ENCODE results near the gene ASTN2.

The ASTN2 gene

DNA sequence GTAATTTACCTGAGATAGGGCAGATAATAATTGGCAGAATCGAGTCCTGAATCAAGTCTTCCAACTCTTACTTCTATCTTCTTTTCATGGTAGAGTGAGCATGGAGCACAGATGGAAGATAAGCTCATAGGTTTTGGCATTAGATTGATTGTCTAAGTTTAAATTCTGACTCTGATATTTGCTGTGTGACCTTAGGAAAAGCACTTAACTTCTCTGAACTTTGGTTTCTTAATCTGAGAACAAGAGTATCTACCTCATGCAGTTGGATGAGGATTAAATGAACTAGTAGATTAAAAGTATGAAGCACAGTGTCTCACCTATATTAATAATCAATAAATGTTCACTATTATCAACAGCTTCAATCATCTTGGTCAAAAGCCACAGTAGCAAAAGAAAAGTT is 9.4 kb upstream of the ASTN2 start:
- H3K27ac ChIP-seq, result no peak overlapping the region
- no peaks in the 10 kb centered on the region for H3K9me3 ChIP-seq (ENCODE audit: severe bottlenecking)
- no peaks in the 10 kb centered on the region for H3K27me3 ChIP-seq (ENCODE audit: insufficient read depth, low read depth, severe bottlenecking)
- no peaks in the 10 kb centered on the region for H3K36me3 ChIP-seq
- DNase-seq, result no peak
- no peak overlapping the region for H3K4me3 ChIP-seq (ENCODE audit: low read depth, low read length)
- no peak for TF ChIP-seq CTCF (IDR thresholded peaks at IDR 0.05; ENCODE audit: low read depth, low read length)

DNA sequence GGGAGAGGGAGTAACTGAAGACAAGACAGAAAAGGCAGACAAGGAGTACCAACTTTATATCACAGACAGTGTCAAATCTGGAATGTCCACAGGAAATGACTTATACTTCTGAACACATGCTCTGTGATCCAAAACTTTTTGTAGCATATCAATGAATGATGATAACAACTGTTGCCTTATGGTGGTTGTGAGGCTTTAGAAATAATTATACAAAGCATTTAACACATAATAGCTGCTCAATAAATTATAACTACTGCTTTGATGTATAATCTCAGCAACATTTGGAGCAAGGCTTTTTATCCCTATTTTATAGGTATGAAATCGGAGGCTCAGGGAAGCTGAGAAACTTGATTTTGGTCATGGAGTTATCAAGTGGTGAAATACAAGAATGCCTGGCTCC is 3.3 kb upstream of the ASTN2 start:
- no peak for TF ChIP-seq CTCF (IDR thresholded peaks at IDR 0.05; ENCODE audit: low read depth, low read length)
- DNase-seq, result no peak
- H3K36me3 ChIP-seq, result no peaks in the 10 kb centered on the region
- peaks cover 3% of the 10 kb centered on the region for H3K9me3 ChIP-seq (ENCODE audit: severe bottlenecking)
- H3K27ac ChIP-seq, result no peak overlapping the region
- H3K4me3 ChIP-seq (ENCODE audit: low read depth, low read length), result no peak overlapping the region
- H3K27me3 ChIP-seq (ENCODE audit: insufficient read depth, low read depth, severe bottlenecking), result no peaks in the 10 kb centered on the region

DNA sequence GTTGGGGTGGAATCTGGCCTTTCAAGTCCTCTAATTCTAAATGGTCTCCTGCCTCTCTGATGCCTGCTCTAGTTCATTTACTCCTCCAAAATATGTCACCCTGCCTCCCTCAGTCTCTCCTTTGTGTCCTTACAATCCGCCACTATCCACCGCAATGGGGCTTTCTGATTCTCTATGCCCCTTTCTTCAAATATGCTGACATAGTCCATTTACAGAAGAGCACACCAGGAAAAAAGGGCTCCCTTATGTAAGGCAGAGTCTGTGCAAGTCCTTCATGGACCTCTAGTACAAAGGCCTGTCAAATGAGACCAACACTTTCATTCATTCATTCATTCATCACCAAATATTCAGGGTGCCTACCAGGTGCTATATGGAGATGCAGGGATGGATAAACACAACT is 2.0 kb upstream of the ASTN2 start:
- no peaks in the 10 kb centered on the region for H3K27me3 ChIP-seq (ENCODE audit: insufficient read depth, low read depth, severe bottlenecking)
- no peak for DNase-seq

DNA sequence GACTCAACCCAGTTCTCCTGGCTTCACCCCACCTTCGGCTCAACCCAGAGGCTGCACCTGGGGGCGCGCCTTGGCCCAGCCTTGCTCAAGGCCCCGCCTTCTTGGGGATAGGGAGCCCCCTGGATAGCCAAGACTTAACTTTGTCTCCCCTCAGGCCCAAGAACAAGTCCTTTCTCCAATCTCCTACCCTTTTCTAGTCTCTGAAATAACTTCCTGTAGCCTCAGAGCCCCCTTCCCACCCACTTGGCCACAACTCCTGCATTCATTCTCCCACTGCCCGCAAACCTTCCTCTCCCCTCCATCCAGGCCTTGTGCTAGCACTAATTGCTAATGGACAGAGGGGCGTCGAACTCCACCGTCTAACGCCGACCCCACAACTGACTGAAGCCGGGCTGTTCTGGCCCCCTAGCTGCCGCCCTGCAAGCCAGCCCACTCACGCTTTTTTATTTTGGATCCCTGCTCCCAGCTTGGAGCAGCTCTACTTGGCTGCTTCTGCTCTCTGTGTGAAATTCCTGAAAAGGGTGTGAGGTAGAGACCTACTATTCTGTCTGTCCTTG is 579 bp upstream of the ASTN2 start:
- peak; percentile 42 for DNase-seq
- peak overlapping the region; percentile 93 for H3K4me3 ChIP-seq (ENCODE audit: low read depth, low read length)
- H3K9me3 ChIP-seq (ENCODE audit: severe bottlenecking), result peaks cover 3% of the 10 kb centered on the region
- H3K27ac ChIP-seq, result peak overlapping the region; percentile 36
- peaks cover 13% of the 10 kb centered on the region for H3K36me3 ChIP-seq
- peak; percentile 25; the same call in 1 of the 2 replicates for TF ChIP-seq CTCF (IDR thresholded peaks at IDR 0.05; ENCODE audit: low read depth, low read length)
- no peaks in the 10 kb centered on the region for H3K27me3 ChIP-seq (ENCODE audit: insufficient read depth, low read depth, severe bottlenecking)

More for the DNA sequence above, 2.0 kb upstream of the ASTN2 start:
- peaks cover 10% of the 10 kb centered on the region for H3K36me3 ChIP-seq
- H3K27ac ChIP-seq, result no peak overlapping the region
- no peak overlapping the region for H3K4me3 ChIP-seq (ENCODE audit: low read depth, low read length)
- peaks cover 3% of the 10 kb centered on the region for H3K9me3 ChIP-seq (ENCODE audit: severe bottlenecking)
- TF ChIP-seq CTCF (IDR thresholded peaks at IDR 0.05; ENCODE audit: low read depth, low read length), result no peak

DNA sequence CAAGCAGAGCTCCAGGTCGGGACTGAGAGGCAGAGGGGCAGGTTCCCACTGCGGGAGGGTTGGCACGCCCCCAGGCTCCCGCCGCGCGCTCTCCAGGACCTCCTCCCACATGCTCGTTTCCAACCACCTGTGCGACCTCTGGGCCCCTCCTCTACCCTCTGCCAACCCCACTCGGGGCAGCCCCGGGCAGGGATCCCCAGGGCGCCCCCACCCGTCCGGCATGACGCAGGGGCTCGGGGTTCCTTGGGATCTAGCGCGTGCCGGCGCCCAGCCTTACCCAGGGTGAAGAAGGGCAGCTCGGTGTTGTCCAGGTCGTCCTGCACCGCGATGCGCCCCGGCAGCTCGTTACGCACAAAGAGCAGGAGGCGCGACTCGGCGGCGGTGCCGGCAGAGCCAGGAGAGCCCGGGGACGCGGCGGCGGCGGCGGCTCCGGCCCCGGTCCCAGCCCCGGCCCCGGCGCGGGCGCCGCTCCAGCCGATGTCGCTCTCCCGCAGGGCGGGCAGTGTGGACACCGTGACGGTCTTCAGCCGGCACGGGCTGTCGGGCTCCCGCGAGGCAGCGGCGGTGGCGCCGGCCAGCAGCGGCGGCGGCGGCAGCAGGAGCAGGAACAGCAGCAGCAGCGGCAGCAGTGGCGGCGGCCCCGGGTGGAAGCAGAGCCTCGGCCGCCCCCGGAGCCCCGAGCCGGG is 494 bp downstream of the ASTN2 start:
- Histone ChIP-seq H3K9me3 (ENCODE audit: severe bottlenecking) (peaks cover 3% of the 10 kb centered on the region), H3K36me3 (peaks cover 19% of the 10 kb centered on the region), H3K27ac (peak overlapping the region; percentile 63), H3K4me3 (ENCODE audit: low read depth, low read length) (peak overlapping the region; percentile 93), H3K27me3 (ENCODE audit: insufficient read depth, low read depth, severe bottlenecking) (no peaks in the 10 kb centered on the region)
- peak; percentile 32; the same call in 1 of the 2 replicates for TF ChIP-seq CTCF (IDR thresholded peaks at IDR 0.05; ENCODE audit: low read depth, low read length)
- peak; percentile 79 for DNase-seq
